Jurkat, Clone E6-1 (cell line): ENCODE measurements around the gene ACKR3. TPM values are rescaled to one million over a fixed set of nuclear protein-coding genes. Genes with fewer than 3 reads are reported as not detected.

Experiments used
- DNase-seq: peaks from one replicate; pipeline ENCODE4 v3.0.0-alpha.2; 2011; ENCODE audit warnings: low read depth, low spot score
- H3K4me3 ChIP-seq: 2 replicates; pipeline ENCODE4 v1.5.1; 2011; ENCODE audit warnings: mild to moderate bottlenecking, low read length, control low read depth, moderate library complexity
- polyA plus RNA-seq: library from polyadenylated mRNA; unstranded; fragments of >200 nt; gene quantifications from one replicate; pipeline ENCODE4 v1.2.1, GENCODE V29; 2012; ENCODE audit warnings: missing spikeins; ENCODE audit not compliant: insufficient read length, insufficient read depth

The ACKR3 gene
- polyA plus RNA-seq: 2.1 TPM

GRCh38 chr2:236569573-236569973 lies at the start of gene ACKR3:
Gene ACKR3 (plus strand): TSS chr2:236569825. CDS start chr2:236580466, 10,641 bp downstream.
- peak; percentile 87 for DNase-seq
- no peak within 1 kb of the TSS for H3K4me3 ChIP-seq

GRCh38 chr2:236521556-236521955 lies 48.1 kb upstream of the ACKR3 start:
- no peak for DNase-seq
- H3K4me3 ChIP-seq: no peak overlapping the region

- H3K4me3 ChIP-seq: no peak overlapping the region
- DNase-seq: no peak
These were observed 46.4 kb upstream of the ACKR3 start for GRCh38 chr2:236523249-236523648.

GRCh38 chr2:236525411-236525997 lies 44.1 kb upstream of the ACKR3 start:
- DNase-seq: no peak

GRCh38 chr2:236526455-236527158 lies 43.0 kb upstream of the ACKR3 start:
- no peak for DNase-seq
- no peak overlapping the region for H3K4me3 ChIP-seq

More at GRCh38 chr2:236525411-236525997, 44.1 kb upstream of the ACKR3 start:
- no peak overlapping the region for H3K4me3 ChIP-seq

- H3K4me3 ChIP-seq: no peak overlapping the region
- no peak for DNase-seq
These were observed 42.4 kb upstream of the ACKR3 start for GRCh38 chr2:236527159-236527630.

- H3K4me3 ChIP-seq: no peak overlapping the region
- no peak for DNase-seq
These were observed 40.0 kb upstream of the ACKR3 start for GRCh38 chr2:236529606-236530005.

- no peak for DNase-seq
- H3K4me3 ChIP-seq: no peak overlapping the region
These were observed 39.1 kb upstream of the ACKR3 start for GRCh38 chr2:236530512-236530911.

- peak; percentile 35 for DNase-seq
These were observed 38.4 kb upstream of the ACKR3 start for GRCh38 chr2:236531195-236531594.

GRCh38 chr2:236531996-236532395 lies 37.6 kb upstream of the ACKR3 start:
- H3K4me3 ChIP-seq: no peak overlapping the region
- peak; percentile 37 for DNase-seq

More at GRCh38 chr2:236531195-236531594, 38.4 kb upstream of the ACKR3 start:
- no peak overlapping the region for H3K4me3 ChIP-seq

GRCh38 chr2:236533343-236533742 lies 36.3 kb upstream of the ACKR3 start:
- H3K4me3 ChIP-seq: no peak overlapping the region
- no peak for DNase-seq

GRCh38 chr2:236535024-236535423 lies 34.6 kb upstream of the ACKR3 start:
- no peak overlapping the region for H3K4me3 ChIP-seq
- no peak for DNase-seq

GRCh38 chr2:236536727-236537398 lies 32.8 kb upstream of the ACKR3 start:
- DNase-seq: peak; percentile 85
- H3K4me3 ChIP-seq: peak overlapping the region; percentile 53

GRCh38 chr2:236538242-236538641 lies 31.4 kb upstream of the ACKR3 start:
- H3K4me3 ChIP-seq: peak overlapping the region; percentile 53
- peak; percentile 24 for DNase-seq

GRCh38 chr2:236541008-236541562 lies 28.5 kb upstream of the ACKR3 start:
- no peak for DNase-seq
- H3K4me3 ChIP-seq: no peak overlapping the region

GRCh38 chr2:236544362-236544761 lies 25.3 kb upstream of the ACKR3 start:
- no peak overlapping the region for H3K4me3 ChIP-seq
- no peak for DNase-seq

GRCh38 chr2:236545248-236545658 lies 24.4 kb upstream of the ACKR3 start:
- no peak overlapping the region for H3K4me3 ChIP-seq
- DNase-seq: no peak

- H3K4me3 ChIP-seq: peak overlapping the region; percentile 26
These were observed 23.7 kb upstream of the ACKR3 start for GRCh38 chr2:236545814-236546480.

GRCh38 chr2:236546561-236547002 lies 23.0 kb upstream of the ACKR3 start:
- DNase-seq: peak; percentile 95
- H3K4me3 ChIP-seq: peak overlapping the region; percentile 26

More at GRCh38 chr2:236545814-236546480, 23.7 kb upstream of the ACKR3 start:
- DNase-seq: peak; percentile 74
